GM12878 (cell line): Measurements from ENCODE around the gene KLHL10. TPM values are rescaled to one million over a fixed set of nuclear protein-coding genes. Genes with fewer than 3 reads are reported as not detected.
A peak's percentile ranks its signal among the peaks of the same experiment; 100 is the strongest.

Source experiments
- BCL11A ChIP-seq: IDR thresholded peaks from 2 replicates; pipeline ENCODE4 v1.6.1; 2011; ENCODE audit warnings: low read depth, low read length
- CTCF ChIP-seq, 3 experiments: IDR thresholded peaks in 2 of 3; conservative IDR thresholded peaks in 1 of 3; 2 replicates each; pipeline ENCODE4 v1.5.1; 2011; ENCODE audit warnings: low read depth in 3 of 3, low read length in 3 of 3, mild to moderate bottlenecking in 3 of 3, control low read depth in 2 of 3, moderate library complexity in 2 of 3, inconsistent platforms in 1 of 3, mixed read lengths in 1 of 3; ENCODE audit not compliant: control insufficient read depth in 2 of 3, insufficient read depth in 1 of 3; ENCODE audit errors: extremely low read depth in 1 of 3
- E4F1 ChIP-seq: fragments of 450-650 bp; IDR thresholded peaks from 2 replicates; pipeline ENCODE4 v1.6.1; 2018; ENCODE audit warnings: borderline replicate concordance, mild to moderate bottlenecking; ENCODE audit not compliant: partially characterized antibody
- HDGF ChIP-seq: fragments of 450-650 bp; IDR thresholded peaks from 2 replicates; pipeline ENCODE4 v1.6.1; 2016; ENCODE audit warnings: antibody characterized with exemption
- IRF3 ChIP-seq: fragments of 450-650 bp; IDR thresholded peaks from 2 replicates; pipeline ENCODE4 v1.6.1; 2014; ENCODE audit warnings: mild to moderate bottlenecking
- KDM1A ChIP-seq: fragments of 200-600 bp; sonication (generic); IDR thresholded peaks from 2 replicates; pipeline ENCODE4 v1.6.1; 2016; ENCODE audit warnings: borderline replicate concordance
- MAX ChIP-seq: IDR thresholded peaks from 2 replicates; pipeline ENCODE4 v1.6.1; 2012; ENCODE audit warnings: low read depth, low read length, improper control_type of control experiment
- NFXL1 ChIP-seq: fragments of 450-650 bp; IDR thresholded peaks from 2 replicates; pipeline ENCODE4 v1.6.1; 2017; ENCODE audit warnings: antibody characterized with exemption, mild to moderate bottlenecking, borderline replicate concordance
- NR2F1 ChIP-seq: fragments of 450-650 bp; conservative IDR thresholded peaks from 2 replicates; pipeline ENCODE4 v1.6.1; 2017; ENCODE audit warnings: mild to moderate bottlenecking
- POLR2AphosphoS5 ChIP-seq: IDR thresholded peaks from 2 replicates; pipeline ENCODE4 v1.6.1; 2011; ENCODE audit warnings: mild to moderate bottlenecking, low read length, inconsistent platforms
- POU2F2 ChIP-seq: IDR thresholded peaks from 3 replicates; pipeline ENCODE4 v1.6.1; 2011; ENCODE audit warnings: low read depth, mild to moderate bottlenecking, low read length, borderline replicate concordance
- RBBP5 ChIP-seq: fragments of 200-600 bp; sonication (generic); conservative IDR thresholded peaks from 2 replicates; pipeline ENCODE4 v1.6.1; 2016
- RELB ChIP-seq: fragments of 450-650 bp; IDR thresholded peaks from 2 replicates; pipeline ENCODE4 v1.6.1; 2017; ENCODE audit warnings: low read depth, mild to moderate bottlenecking, moderate library complexity
- SIX5 ChIP-seq: IDR thresholded peaks from 2 replicates; pipeline ENCODE4 v1.6.1; 2011; ENCODE audit warnings: mild to moderate bottlenecking, low read depth, low read length, moderate library complexity; ENCODE audit not compliant: severe bottlenecking
- SMAD1 ChIP-seq: fragments of 450-650 bp; IDR thresholded peaks from 2 replicates; pipeline ENCODE4 v1.6.1; 2018; ENCODE audit warnings: mild to moderate bottlenecking, low read depth; ENCODE audit not compliant: partially characterized antibody
- YBX1 ChIP-seq: fragments of 450-650 bp; IDR thresholded peaks from 2 replicates; pipeline ENCODE4 v1.6.1; 2016; ENCODE audit warnings: antibody characterized with exemption
- YY1 ChIP-seq: IDR thresholded peaks from 2 replicates; pipeline ENCODE4 v1.6.1; 2011; ENCODE audit warnings: low read depth, mild to moderate bottlenecking, low read length
- ZNF687 ChIP-seq: fragments of 450-650 bp; IDR thresholded peaks from 2 replicates; pipeline ENCODE4 v1.6.1; 2017; ENCODE audit warnings: mild to moderate bottlenecking, moderate library complexity
- polyA plus RNA-seq, 11 experiments: library from polyadenylated mRNA; depleted of rRNA in 4 of 11; unstranded in 6 of 11; stranded (reverse) in 5 of 11; fragments of >200 nt; fragmentation: Nextera tagmentation in 4 of 11; fragmentation: Illumina TruSeq in 1 of 11; extraction: Ambion mirVana in 4 of 11; extraction: Trizol in 1 of 11; gene quantifications; 1 replicate in 1 of 11; 2 replicates in 10 of 11; pipeline versions ENCODE4 v1.2.1 to v1.2.3, GENCODE V29; 2011 to 2016; ENCODE audit warnings: inconsistent platforms in 2 of 11, missing spikeins in 2 of 11, low read depth in 1 of 11
- total RNA-seq, 4 experiments: library from RNA; depleted of rRNA in 3 of 4; stranded (reverse); fragments of >200 nt in 3 of 4; fragmentation: Illumina TruSeq in 1 of 4; extraction: Trizol in 1 of 4; gene quantifications; 2 replicates each; pipeline versions ENCODE4 v1.2.1 to v1.2.3, GENCODE V29; 2013 to 2021

KLHL10 gene
- total and polyA plus RNA-seq, 10 of the 15 experiments (the other 5 are each of a cell fraction or from before 2014, with no cell fraction given) = 0.13 to 0.62 (median 0.20) TPM; not detected in 4

GRCh38 chr17:41864836-41865595, 27.4 kb downstream of the KLHL10 start, which contains the start of gene KLHL11 (continued):
- no peak for TF ChIP-seq SMAD1
- 0 out of 2 replicates have a peak, but pooled peaks have one; percentile 34 for TF ChIP-seq NR2F1
- TF ChIP-seq IRF3 = no peak; the same call in 1 of the 2 replicates
- TF ChIP-seq ZNF687 = peak; percentile 67; the same call in 1 of the 2 replicates
- TF ChIP-seq POLR2AphosphoS5 = peak; percentile 71
- peak; percentile 58; the same call in 1 of the 3 replicates for TF ChIP-seq POU2F2
- no peak for TF ChIP-seq E4F1
- TF ChIP-seq YY1 = peak; percentile 98
- TF ChIP-seq YBX1 = no peak
- TF ChIP-seq NFXL1 = no peak
- TF ChIP-seq CTCF (IDR thresholded peaks at IDR 0.05 in 2 of 3, conservative IDR thresholded peaks at IDR 0.05 in 1 of 3; ENCODE audit: control insufficient read depth in 2 of 3, extremely low read depth in 1 of 3, insufficient read depth in 1 of 3, low read depth in 3 of 3, low read length in 3 of 3) = no peak
- TF ChIP-seq RBBP5 = no peak
- TF ChIP-seq BCL11A = no peak
- 0 out of 2 replicates have a peak, but pooled peaks have one; percentile 54 for TF ChIP-seq HDGF
- TF ChIP-seq KDM1A = no peak
- TF ChIP-seq SIX5 = peak; percentile 4
- TF ChIP-seq RELB = no peak
- no peak; the same call in 1 of the 2 replicates for TF ChIP-seq MAX
